ENCODE measurements around the gene SELENOF.

GRCh38 chr1:86832433-86832832, 81.5 kb downstream of the SELENOF start:
- TF ChIP-seq GATA3 (IDR thresholded peaks at IDR 0.05; ENCODE audit: low read depth, low read length) (no peak), GATA2 (IDR thresholded peaks at IDR 0.05; ENCODE audit: low read depth, low read length) (no peak)

Data from SH-SY5Y (cell line).